Progenitor cell of endocrine pancreas (in vitro differentiated cells): ENCODE data around the gene EWSR1. TPM values are rescaled to one million over a fixed set of nuclear protein-coding genes. Genes with fewer than 3 reads are reported as not detected.

ENCODE experiments used
- DNase-seq: peaks from one replicate; pipeline ENCODE4 v3.0.0; 2021; ENCODE audit warnings: low spot score; ENCODE audit not compliant: unreplicated experiment
- H3K27ac Mint-ChIP-seq: 2 replicates; pipeline ENCODE4 v1.8.0; 2021; ENCODE audit warnings: mild to moderate bottlenecking, moderate library complexity, mixed read lengths
- H3K27me3 Mint-ChIP-seq: 2 replicates; pipeline ENCODE4 v1.8.0; 2021; ENCODE audit warnings: mixed read lengths
- H3K36me3 Mint-ChIP-seq: 2 replicates; pipeline ENCODE4 v1.8.0; 2022; ENCODE audit warnings: mixed read lengths; ENCODE audit not compliant: insufficient read depth
- H3K4me1 Mint-ChIP-seq: 2 replicates; pipeline ENCODE4 v1.8.0; 2021; ENCODE audit warnings: low read depth, mixed read lengths
- H3K4me3 Mint-ChIP-seq: 2 replicates; pipeline ENCODE4 v1.8.0; 2021; ENCODE audit warnings: low read depth, mild to moderate bottlenecking, moderate library complexity, mixed read lengths
- H3K9me3 Mint-ChIP-seq: 2 replicates; pipeline ENCODE4 v1.8.0; 2021; ENCODE audit warnings: low read depth, mixed read lengths
- CTCF ChIP-seq: fragments of 200-600 bp; sonication (generic); IDR thresholded peaks from one replicate; pipeline ENCODE4 v1.5.0; 2021; ENCODE audit warnings: antibody characterized with exemption, mild to moderate bottlenecking; ENCODE audit not compliant: unreplicated experiment
- total RNA-seq: library from RNA; stranded (reverse); gene quantifications from 2 replicates; pipeline ENCODE4 v1.2.1, GENCODE V29; 2021

EWSR1 gene
- total RNA-seq, 1 donor from 2014 or later: 442 TPM

- H3K27me3 Mint-ChIP-seq: no peaks in the 10 kb centered on the region
- H3K27ac Mint-ChIP-seq: no peak overlapping the region
- no peak overlapping the region for H3K4me3 Mint-ChIP-seq
- peaks cover 2% of the 10 kb centered on the region for H3K36me3 Mint-ChIP-seq
- H3K9me3 Mint-ChIP-seq: no peaks in the 10 kb centered on the region
- no peaks in the 10 kb centered on the region for H3K4me1 Mint-ChIP-seq
- no peak for DNase-seq
- TF ChIP-seq CTCF: no peak
Measured at GRCh38 chr22:29259253-29259899, 8.7 kb upstream of the EWSR1 start.

DNA sequence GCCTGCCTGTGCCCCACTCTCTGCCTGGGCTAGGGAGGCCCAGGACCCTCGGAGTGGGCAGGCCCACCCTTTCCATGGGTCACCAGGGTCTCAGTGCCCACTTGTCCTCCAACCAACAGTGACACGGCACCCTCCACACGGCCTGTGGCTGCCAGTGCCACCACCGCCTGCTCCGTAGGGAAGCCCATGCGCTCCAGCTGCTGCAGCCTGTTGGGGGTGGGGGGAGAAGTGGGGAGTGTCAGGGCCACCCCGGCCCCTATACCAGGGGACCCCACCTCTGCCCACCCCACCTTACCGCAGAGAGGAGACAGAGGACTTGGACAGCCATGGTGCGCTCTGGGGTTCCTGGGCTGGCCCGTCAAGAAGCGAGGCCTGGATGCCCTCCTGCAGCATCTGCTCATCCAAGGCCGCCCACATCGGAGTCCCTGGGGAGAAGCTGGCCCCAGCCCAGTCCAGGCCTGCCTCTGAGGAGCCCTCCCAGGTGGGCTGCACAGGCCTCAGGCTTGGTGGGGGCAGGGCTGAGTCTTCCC lies 8.0 kb upstream of the EWSR1 start:
- no peaks in the 10 kb centered on the region for H3K4me1 Mint-ChIP-seq
- DNase-seq: no peak

GRCh38 chr22:29260601-29261315 lies 7.3 kb upstream of the EWSR1 start:
- Mint-ChIP-seq H3K4me1 (no peaks in the 10 kb centered on the region), H3K9me3 (no peaks in the 10 kb centered on the region), H3K27me3 (no peaks in the 10 kb centered on the region), H3K36me3 (peaks cover 2% of the 10 kb centered on the region), H3K4me3 (no peak overlapping the region), H3K27ac (no peak overlapping the region)
- TF ChIP-seq CTCF: no peak
- DNase-seq: no peak

More for the DNA sequence above, 8.0 kb upstream of the EWSR1 start:
- H3K36me3 Mint-ChIP-seq: peaks cover 2% of the 10 kb centered on the region
- H3K9me3 Mint-ChIP-seq: no peaks in the 10 kb centered on the region
- H3K27me3 Mint-ChIP-seq: no peaks in the 10 kb centered on the region
- no peak overlapping the region for H3K27ac Mint-ChIP-seq
- no peak overlapping the region for H3K4me3 Mint-ChIP-seq
- no peak for TF ChIP-seq CTCF

- Mint-ChIP-seq H3K4me1 (peaks cover 8% of the 10 kb centered on the region), H3K36me3 (peaks cover 5% of the 10 kb centered on the region), H3K9me3 (no peaks in the 10 kb centered on the region), H3K4me3 (no peak overlapping the region), H3K27me3 (no peaks in the 10 kb centered on the region), H3K27ac (no peak overlapping the region)
- no peak for TF ChIP-seq CTCF
- no peak for DNase-seq
Measured at GRCh38 chr22:29263791-29264276, 4.2 kb upstream of the EWSR1 start.

DNA sequence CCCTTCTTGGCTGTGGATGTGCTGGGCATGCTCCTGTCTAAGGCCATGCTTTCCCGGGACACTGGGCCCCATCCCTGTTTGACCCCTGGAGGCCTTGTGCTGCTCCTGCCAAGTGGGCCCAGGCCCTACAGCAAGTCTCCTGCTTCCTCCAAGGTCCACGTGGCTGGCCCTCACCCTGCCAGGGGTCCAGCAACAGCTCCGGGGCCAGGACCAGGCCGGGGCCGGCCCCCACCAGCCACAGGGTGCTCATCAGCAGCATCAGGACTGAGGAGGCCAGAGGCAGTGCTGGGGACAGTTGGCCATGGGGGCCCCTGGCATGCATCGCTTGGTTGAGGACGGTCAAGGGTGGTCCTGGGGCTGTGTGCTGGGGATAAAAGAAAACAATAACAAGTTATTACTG lies 2.8 kb upstream of the EWSR1 start:
- H3K4me1 Mint-ChIP-seq: peaks cover 21% of the 10 kb centered on the region
- no peaks in the 10 kb centered on the region for H3K9me3 Mint-ChIP-seq
- no peak for DNase-seq
- H3K36me3 Mint-ChIP-seq: peaks cover 11% of the 10 kb centered on the region
- no peak for TF ChIP-seq CTCF
- H3K27me3 Mint-ChIP-seq: no peaks in the 10 kb centered on the region
- H3K27ac Mint-ChIP-seq: no peak overlapping the region
- no peak overlapping the region for H3K4me3 Mint-ChIP-seq
